Stimulated activated CD4-positive, alpha-beta T cell treated with anti-CD3 and anti-CD28 coated beads, Interleukin-1b, Interleukin-23, amount 100 ng/mL, for 48 hours (primary cell): ENCODE data around the gene AGO4.
"Not testable (repeated sequence)": the region's sequence is repeated elsewhere in the genome, so short reads cannot be mapped to it uniquely, and the experiment has no call there.

Source experiments
- DNase-seq: peaks from one replicate; pipeline ENCODE4 v3.0.0-alpha.2; 2020

The AGO4 gene

DNA sequence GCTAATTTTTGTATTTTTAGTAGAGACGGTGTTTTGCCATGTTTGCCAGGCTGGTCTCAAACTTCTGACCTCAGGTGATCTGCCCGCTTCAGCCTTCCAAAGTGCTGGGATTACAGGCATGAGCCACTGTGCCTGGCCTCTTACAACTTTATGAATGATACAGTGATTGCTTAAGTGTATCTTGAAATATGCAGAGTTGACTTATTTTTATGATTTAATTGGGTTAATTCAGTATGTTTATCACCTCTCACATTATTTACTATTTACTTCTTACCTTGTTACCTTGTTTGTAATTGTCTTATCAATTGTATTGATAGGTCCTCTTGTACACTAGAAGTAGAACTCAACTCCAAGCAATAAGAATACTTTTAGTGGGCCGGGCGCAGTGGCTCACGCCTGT is 4.9 kb downstream of the AGO4 start:
- DNase-seq: not testable (repeated sequence)

- DNase-seq: no peak
Measured at GRCh38 chr1:35825255-35825654, 17.4 kb downstream of the AGO4 start.

DNA sequence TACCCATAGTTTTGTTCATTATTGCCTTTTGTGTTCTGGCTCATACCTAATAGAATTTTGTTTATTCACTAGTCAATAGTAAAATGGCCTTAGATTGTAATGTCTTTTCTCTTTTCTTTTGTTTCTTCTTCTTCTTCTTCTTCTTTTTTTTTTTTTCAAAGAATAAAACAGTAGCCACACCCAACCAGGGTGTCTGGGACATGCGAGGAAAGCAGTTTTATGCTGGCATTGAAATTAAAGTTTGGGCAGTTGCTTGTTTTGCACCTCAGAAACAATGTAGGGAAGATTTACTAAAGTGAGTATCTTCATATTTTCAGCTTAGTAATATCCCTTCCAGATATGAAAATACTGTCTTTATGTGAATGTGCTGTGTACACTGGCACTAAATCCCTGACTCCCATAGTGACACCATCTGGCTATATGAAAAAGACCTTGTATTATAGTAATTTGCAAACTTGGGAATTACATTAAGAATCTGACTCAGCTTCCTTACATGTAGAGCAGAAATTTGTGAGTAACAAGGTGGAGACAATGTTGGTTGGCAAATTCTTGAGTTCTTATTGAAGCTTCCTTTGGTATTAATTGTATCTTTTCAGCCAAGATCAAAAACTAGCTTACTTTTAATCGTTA is 24.6 kb downstream of the AGO4 start:
- no peak for DNase-seq

DNA sequence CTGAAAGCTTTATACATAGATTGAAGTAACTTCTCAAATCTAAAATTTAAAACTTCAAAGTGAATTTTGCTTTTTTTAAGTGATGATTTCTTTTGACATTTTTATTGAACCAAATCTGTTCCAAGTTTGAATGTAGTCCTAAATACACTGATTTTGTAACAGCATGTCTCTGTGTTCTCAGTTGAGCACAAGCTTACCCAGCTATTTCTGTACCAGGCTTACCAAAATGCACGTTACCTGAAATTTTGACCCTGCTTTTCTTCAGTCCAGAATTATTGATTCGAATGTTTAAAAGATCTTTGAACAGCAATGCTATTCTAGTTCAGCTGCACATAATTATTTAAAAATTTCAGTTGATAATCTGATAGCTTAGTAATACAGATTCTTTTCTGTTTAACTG is 25.6 kb downstream of the AGO4 start:
- no peak for DNase-seq

- DNase-seq: no peak
Measured at GRCh38 chr1:35834218-35834617, 26.4 kb downstream of the AGO4 start.

DNA sequence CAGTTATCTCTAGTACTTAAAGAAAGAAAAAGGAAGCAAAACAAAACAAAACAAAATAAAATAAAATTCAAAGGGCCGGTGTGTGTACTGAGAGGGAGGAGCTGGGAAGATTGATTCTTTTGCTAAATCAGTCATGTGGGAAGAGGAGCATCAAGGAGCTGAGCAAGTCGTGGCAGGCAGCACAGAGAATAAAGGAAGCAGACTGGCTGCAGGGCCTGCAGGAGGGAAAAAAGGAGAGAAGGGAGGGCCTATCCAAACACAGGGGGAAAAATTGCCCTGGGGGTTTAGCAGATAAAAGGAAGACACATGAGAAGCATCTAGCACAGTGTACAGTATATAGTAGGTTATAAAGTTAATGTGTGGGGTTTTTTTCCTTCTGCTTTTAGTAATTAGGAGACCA is 27.6 kb downstream of the AGO4 start:
- no peak for DNase-seq

DNA sequence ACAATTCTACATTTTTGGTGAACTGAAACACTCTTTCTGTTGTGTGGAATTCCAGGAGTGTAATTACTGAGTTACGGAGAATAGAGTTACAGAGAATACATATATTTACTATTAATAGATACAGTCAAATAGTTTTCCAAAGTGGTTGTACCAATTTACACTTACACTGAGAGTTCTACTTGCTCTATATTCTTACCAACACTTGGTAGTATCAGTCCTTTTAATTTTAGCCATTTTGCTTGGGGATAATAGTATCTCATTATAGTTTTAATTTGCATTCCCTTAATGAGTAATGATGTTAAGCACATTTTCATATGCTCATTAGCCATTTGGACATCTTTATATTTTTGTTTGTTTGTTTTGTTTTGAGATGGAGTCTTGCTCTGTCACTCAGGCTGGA is 28.9 kb downstream of the AGO4 start:
- DNase-seq: no peak

- DNase-seq: no peak
Measured at GRCh38 chr1:35838693-35839245, 31.0 kb downstream of the AGO4 start.

DNA sequence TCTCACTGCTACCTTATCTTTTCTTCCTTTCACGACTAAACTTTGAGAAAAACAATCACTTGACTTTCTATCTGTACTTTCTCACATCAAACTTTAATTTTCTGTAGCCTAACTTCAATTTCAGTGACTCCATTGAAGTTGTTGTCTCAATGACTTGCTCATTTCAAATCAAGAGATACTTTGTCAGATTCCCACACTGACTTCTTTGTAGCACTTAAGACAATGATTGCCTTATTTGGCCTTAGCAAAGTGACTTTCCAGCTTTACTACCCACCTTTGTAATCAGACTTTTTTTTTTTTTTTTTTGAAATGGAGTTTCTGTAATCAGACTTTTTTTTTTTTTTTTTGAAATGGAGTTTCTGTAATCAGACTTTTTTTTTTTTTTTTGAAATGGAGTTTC is 37.0 kb downstream of the AGO4 start:
- DNase-seq: no peak

GRCh38 chr1:35845766-35846165 is 38.0 kb downstream of the AGO4 start:
- DNase-seq: no peak

DNA sequence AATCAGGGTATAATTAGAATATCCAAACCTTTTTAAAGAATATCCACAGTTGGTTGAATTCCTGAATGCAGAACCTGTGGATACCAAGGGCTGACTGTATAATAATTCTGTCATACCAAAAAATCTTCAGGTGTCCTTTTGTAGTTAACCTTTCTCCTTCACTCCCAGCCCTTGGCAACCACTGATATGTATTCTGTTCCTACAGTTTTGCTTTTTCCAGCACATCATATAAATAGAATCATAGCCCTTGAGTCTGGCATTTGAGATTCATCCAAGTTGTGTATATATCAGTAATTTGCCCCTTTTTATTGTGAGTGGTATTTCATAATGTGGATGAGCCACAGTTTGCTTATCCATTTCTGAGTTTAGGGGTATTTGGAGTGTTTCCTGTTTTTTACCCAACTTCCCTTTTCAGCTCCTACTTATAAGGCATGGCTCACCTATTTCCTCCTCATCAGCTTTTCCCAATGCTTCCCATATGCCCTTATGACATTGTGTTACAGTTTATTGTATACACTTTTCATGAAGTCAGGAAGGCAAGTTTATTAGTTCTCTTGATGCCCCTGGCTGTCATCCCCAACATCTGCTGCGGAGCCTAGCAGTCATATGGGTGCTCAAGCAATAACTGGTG is 40.2 kb downstream of the AGO4 start:
- no peak for DNase-seq

DNA sequence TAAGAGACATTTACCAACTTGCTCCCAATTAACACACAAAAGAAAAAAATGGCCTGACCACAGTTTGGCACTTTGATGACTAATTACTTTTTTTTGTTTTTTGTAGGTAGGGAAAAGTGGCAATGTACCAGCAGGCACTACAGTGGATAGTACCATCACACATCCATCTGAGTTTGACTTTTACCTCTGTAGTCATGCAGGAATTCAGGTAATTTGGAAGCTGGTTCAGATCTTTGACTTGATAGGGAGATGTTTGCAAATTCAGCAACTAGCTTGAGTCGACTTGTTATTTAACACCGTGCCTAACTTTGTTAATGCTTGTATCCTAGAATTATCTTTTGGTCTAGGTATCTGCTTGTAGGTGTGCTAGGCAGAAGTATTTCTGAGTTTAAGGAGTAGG is 42.2 kb downstream of the AGO4 start:
- no peak for DNase-seq

- no peak for DNase-seq
Measured at GRCh38 chr1:35850716-35851115, 42.9 kb downstream of the AGO4 start.

GRCh38 chr1:35851132-35851869 is 43.5 kb downstream of the AGO4 start:
- DNase-seq: no peak

DNA sequence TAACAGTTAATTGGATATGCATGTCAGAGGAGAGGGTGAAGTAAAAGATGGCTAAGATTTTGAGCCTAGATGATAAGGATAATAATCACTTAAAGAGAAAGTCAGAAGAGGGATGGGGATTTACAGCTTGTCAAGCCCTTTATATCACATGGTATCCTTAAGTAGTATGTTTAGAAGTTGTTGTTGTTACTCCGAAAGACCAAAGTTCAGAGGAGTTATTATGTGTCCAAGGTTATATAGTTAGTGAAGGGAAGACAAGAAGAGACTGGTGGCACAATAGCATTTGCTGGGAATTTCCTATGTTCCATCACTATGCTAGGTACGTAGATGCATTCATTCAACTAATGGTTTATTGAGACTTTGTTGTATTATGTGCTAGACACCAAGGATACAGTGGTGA is 44.4 kb downstream of the AGO4 start:
- DNase-seq: no peak

DNA sequence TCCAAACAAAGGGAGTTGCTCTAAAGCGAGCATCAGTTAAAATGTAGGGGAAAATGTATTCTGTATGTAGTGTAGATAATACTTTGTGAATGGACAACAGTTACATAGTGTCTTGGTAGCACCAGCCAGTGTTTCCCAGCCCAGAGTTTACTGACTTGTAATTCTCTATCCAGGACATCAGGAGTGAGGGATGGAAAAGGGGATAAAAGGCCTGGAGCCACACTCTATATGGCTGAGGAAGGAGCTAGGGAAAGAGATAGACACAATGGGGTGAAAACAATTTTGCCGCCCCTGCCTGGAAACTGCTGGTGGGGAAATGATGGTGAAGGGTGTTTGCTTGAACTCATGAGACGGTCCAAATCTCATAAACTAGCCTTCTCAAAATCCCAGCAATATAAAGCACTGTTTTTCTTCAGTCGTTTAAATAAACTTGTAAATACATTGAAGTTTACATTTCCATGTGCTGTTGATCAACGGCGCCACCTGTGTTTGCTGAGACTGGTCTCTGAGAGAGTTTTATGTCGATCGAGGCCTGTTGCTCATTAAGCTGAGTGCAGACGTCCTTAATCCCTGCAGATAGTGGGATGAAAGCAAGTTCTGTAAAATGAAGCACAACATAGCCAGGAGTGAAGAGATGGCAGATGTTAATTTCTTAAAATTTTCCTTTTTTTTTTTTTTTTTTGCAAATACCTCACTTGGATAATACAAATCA is 47.3 kb downstream of the AGO4 start:
- no peak for DNase-seq

GRCh38 chr1:35856964-35857363 is 49.1 kb downstream of the AGO4 start:
- no peak for DNase-seq

- DNase-seq: no peak
Measured at GRCh38 chr1:35857830-35858229, 50.0 kb downstream of the AGO4 start.

DNA sequence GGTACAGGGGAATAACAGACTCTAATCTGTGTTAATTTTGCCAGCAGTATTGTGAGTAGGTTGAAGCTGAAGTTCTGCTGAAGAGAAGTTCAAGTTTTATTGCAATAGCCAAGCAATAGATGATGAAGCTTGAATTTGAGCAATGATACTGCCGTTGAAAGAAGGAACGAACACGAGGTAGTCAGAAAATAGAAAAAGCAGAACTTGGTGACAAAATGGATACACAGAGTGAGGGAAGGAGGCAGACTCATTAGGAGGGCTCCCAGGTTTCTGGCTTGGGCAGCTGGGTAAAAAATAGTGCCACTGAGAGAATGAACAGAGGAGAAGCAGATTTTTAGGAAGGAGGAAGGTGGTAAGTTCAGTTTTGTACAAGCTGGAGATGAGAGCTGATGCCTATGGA is 52.9 kb downstream of the AGO4 start:
- no peak for DNase-seq

- DNase-seq: no peak
Measured at GRCh38 chr1:35863136-35863535, 55.3 kb downstream of the AGO4 start.

DNA sequence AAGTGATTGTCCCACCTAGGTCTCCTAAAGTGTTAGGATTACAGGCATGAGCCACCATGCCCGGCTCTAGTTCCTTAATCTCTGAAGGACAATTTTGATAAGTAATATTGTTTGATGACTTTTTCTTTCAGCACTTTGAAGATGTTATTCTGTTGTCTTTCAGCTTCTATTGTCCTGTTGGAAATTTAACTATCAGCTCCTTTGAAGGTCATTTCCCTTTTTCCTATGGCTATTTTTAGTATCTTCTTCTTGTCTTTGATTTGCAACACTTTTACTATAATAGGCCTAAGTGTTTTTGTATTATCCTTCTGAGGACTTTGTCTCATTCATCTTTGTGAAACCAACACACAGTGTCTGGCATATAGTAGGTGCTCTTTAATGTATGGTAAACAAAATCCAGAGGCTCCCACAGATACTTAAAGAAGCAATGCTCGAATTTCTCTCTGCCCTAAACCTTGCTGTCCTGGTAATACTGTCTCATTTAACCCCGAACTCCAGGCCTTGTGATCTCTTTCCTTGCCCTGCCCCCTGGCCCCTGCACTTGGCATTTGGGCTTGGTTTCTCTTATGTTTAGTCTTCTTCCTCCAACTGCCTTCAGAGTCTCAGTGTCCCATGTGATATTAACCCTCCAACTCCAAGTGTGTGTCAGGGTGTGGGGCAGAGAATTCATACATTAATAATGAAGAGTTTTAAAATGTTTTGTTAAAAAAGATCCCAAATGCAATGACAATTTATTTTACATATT is 56.2 kb downstream of the AGO4 start:
- DNase-seq: no peak

- DNase-seq: no peak
Measured at GRCh38 chr1:35864813-35865212, 57.0 kb downstream of the AGO4 start.

DNA sequence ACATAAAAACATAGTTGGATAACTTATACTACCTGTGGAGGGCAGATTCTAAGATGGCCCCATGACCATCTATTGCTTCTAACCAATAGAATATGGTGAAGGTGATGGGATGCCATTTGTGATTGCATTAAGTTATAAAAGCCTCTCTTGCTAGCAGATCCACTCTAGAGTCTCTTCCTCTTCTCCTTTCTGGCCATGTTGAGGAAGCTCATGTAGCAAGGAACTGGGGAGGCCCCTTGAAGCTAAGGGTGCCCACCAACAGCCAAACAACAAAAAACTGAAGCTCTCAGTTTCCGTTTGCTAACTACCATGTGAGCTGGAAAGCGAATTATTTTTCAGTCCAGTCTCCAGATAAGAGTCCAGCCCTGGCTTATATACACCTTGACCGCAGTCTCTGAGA is 59.2 kb downstream of the AGO4 start:
- no peak for DNase-seq
